SK-N-MC (cell line): ENCODE measurements around the gene DNAH10.

Experiments
- DNase-seq: peaks from one replicate; pipeline ENCODE4 v3.0.0-alpha.2; 2011; ENCODE audit warnings: low read depth, low spot score
- H3K27ac ChIP-seq: fragments of 200-600 bp; sonication (generic); 2 replicates; pipeline ENCODE4 v1.5.1; 2016; ENCODE audit warnings: mixed run types
- H3K36me3 ChIP-seq: fragments of 200-600 bp; sonication (generic); 2 replicates; pipeline ENCODE4 v1.6.1; 2017; ENCODE audit warnings: antibody characterized with exemption, low read length, mixed read lengths; ENCODE audit not compliant: insufficient read depth
- H3K4me3 ChIP-seq: fragments of 200-600 bp; sonication (generic); 2 replicates; pipeline ENCODE4 v1.5.1; 2016
- H3K9ac ChIP-seq: fragments of 200-600 bp; sonication (generic); 2 replicates; pipeline ENCODE4 v1.8.0; 2017; ENCODE audit warnings: mixed run types, mixed read lengths; ENCODE audit not compliant: insufficient read length
- H3K9me3 ChIP-seq: fragments of 200-600 bp; sonication (generic); 2 replicates; pipeline ENCODE4 v1.6.1; 2017; ENCODE audit warnings: low read depth, mild to moderate bottlenecking, antibody characterized with exemption, low read length, moderate library complexity, mixed read lengths
- EZH2 ChIP-seq: fragments of 200-600 bp; sonication (generic); IDR thresholded peaks from one replicate; pipeline ENCODE4 v1.6.1; 2017; ENCODE audit warnings: antibody characterized with exemption
- FOXP2 ChIP-seq: optimal IDR thresholded peaks from 2 replicates; pipeline ENCODE3; 2011; ENCODE audit warnings: mild to moderate bottlenecking, moderate library complexity; ENCODE audit not compliant: insufficient read depth; ENCODE audit errors: extremely low read length, control extremely low read depth
- POLR2AphosphoS5 ChIP-seq: IDR thresholded peaks from 2 replicates; pipeline ENCODE4 v1.6.1; 2012; ENCODE audit warnings: mild to moderate bottlenecking, low read depth, low read length, borderline replicate concordance

Gene DNAH10

GRCh38 chr12:123934016-123934620 lies 172.0 kb downstream of the DNAH10 start:
- H3K9me3 ChIP-seq, result no peaks in the 10 kb centered on the region
- DNase-seq, result no peak
- H3K9ac ChIP-seq, result no peak overlapping the region
- TF ChIP-seq POLR2AphosphoS5 (no peak), EZH2 (no peak), FOXP2 (no peak)
- no peak overlapping the region for H3K27ac ChIP-seq
- H3K4me3 ChIP-seq, result no peak overlapping the region
- no peaks in the 10 kb centered on the region for H3K36me3 ChIP-seq

- DNase-seq, result no peak
- no peak for TF ChIP-seq POLR2AphosphoS5
- no peak for TF ChIP-seq FOXP2
- Histone ChIP-seq H3K4me3 (no peak overlapping the region), H3K27ac (no peak overlapping the region), H3K9ac (no peak overlapping the region), H3K36me3 (no peaks in the 10 kb centered on the region), H3K9me3 (no peaks in the 10 kb centered on the region)
Observed at GRCh38 chr12:123934829-123935228, 172.7 kb downstream of the DNAH10 start.

DNA sequence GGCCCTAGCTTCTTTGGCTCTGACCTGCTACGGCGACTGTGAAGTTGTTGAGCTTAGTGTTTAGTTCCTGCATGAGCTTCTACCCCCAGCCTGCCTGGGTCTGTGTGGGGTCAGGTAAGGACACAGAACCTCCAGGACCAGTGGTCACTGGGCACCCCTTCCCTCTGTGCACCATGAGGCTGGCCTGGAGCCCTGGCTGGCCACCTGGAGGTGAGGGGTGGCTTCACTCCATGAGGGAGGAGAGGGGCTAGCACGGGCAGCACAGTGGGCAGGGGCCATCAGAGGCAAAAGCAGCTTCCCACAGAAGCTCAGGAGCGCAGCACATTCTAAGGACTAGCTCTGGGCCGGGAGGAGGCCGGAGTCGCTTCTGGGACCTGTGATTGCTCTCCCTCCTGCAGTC lies 173.9 kb downstream of the DNAH10 start:
- DNase-seq, result no peak

DNA sequence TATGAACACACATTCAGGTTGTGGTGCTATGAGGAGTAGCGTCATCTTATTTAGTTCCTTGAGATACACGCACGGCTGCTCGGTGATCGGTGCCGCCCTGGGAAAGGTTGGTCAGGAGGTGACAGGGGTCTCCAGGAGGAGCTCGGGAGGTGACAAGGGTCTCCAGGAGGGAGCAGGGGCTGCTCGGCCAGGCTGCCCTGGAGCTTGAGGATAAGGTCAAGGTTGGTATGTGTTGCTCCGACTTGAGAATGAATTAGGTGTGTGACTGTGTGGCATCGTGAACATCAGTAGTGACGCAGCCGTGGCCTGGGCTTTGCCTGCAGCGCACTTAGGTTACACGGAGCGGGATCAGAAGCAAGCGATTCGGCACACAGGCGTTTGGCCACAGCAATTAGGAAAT lies 174.4 kb downstream of the DNAH10 start:
- DNase-seq, result no peak
- Histone ChIP-seq H3K27ac (no peak overlapping the region), H3K36me3 (no peaks in the 10 kb centered on the region; the same call in 1 of the 2 replicates), H3K9me3 (no peaks in the 10 kb centered on the region), H3K9ac (no peak overlapping the region), H3K4me3 (no peak overlapping the region)
- no peak for TF ChIP-seq FOXP2

More for the DNA sequence above, 173.9 kb downstream of the DNAH10 start:
- TF ChIP-seq POLR2AphosphoS5, result no peak
- no peak for TF ChIP-seq EZH2
- TF ChIP-seq FOXP2, result no peak
- H3K9ac ChIP-seq, result no peak overlapping the region
- no peak overlapping the region for H3K4me3 ChIP-seq
- H3K36me3 ChIP-seq, result no peaks in the 10 kb centered on the region
- H3K27ac ChIP-seq, result no peak overlapping the region
- H3K9me3 ChIP-seq, result no peaks in the 10 kb centered on the region

- peaks cover 6% of the 10 kb centered on the region; the same call in 1 of the 2 replicates for H3K36me3 ChIP-seq
- no peak overlapping the region for H3K4me3 ChIP-seq
- no peak for DNase-seq
- no peak for TF ChIP-seq EZH2
- no peak for TF ChIP-seq FOXP2
- TF ChIP-seq POLR2AphosphoS5, result no peak
- no peaks in the 10 kb centered on the region for H3K9me3 ChIP-seq
- H3K9ac ChIP-seq, result no peak overlapping the region
- H3K27ac ChIP-seq, result no peak overlapping the region
Observed at GRCh38 chr12:123936956-123937706, 175.0 kb downstream of the DNAH10 start.

DNA sequence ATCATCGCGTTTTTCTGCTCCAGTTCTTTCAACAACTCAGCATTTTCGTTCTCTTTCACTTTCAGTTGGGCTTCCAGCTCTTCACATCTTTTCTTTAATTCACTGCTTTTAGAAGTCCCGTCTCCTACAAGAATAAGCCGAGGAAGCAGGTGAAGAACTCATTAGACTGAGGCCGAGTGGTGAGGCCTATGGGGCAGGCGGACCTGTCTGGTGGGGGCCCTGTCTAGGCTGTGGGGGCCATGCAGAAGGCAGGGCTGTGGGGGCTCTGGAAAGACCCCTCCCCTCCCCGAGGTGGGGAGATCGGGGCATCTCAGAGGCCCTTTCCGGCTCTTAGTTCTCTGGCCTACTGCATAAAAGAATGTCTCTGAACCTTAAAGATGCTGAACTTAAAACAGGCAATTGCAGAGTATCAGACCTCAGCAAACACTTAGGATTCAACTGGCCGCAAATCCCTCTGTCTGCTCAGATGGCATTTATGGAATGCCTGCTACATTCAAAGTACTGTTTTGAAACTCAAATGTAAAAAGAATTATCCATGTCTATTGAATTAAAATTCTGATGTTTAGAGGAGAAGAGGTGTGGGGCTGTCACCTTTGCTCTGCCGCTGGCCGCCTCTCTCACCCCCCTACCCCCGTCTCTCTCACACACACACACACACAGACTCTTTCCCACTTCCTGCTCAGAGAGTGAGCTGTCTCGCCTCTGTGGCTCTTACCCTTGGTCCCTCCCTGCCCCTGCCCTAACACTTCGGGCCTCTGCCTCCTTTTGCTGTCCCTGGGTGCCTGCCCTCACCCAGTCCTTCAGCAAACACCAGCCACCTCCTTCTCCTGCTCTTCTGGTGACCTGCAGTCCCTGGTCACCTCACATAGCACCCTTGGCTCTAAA lies 175.8 kb downstream of the DNAH10 start:
- H3K36me3 ChIP-seq, result peaks cover 13% of the 10 kb centered on the region; the same call in 1 of the 2 replicates
- no peaks in the 10 kb centered on the region for H3K9me3 ChIP-seq
- H3K9ac ChIP-seq, result no peak overlapping the region
- TF ChIP-seq POLR2AphosphoS5, result no peak
- TF ChIP-seq FOXP2, result no peak
- no peak for TF ChIP-seq EZH2
- no peak for DNase-seq
- H3K27ac ChIP-seq, result no peak overlapping the region
- H3K4me3 ChIP-seq, result no peak overlapping the region

DNA sequence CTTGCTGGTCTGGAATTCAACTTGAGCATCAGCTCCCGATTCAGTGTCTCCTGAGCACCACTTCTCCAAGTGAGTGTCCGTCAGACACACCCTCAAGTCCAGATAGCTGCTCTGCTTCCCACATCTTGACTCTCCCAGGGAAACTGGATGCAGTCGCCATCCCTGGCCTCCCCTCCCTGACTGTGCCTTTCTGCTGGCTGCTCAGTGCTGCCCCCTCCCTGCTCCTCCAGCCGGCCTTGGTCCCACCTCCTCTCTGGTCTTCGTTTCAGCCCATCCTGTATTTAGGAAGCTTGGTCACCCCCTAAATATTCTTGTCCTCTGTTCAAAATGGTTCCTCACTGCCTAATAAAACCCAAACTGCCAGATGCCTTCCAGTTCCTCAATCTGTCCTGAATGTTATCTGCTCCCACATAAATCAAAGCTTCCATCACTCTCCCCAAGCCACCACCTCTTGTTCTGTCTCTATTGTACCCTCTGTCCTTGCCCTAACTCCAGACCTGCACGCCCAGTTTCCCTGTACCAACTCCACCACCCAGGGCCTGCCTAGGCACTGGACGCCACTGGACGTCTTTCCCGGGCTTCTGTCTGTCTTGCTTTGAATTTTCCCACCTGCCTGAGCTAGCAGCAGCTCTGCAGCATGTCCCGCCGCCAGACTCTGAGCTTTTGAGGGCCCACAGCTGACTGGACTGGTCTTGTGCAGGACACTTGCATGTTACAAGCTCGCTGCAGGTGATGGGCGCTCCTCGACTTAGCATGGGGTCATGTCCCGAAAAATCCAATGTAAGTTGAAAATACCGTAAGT lies 176.8 kb downstream of the DNAH10 start:
- Histone ChIP-seq H3K4me3 (no peak overlapping the region), H3K27ac (no peak overlapping the region), H3K36me3 (peaks cover 13% of the 10 kb centered on the region; the same call in 1 of the 2 replicates), H3K9me3 (no peaks in the 10 kb centered on the region), H3K9ac (no peak overlapping the region)
- DNase-seq, result no peak
- TF ChIP-seq FOXP2 (no peak), POLR2AphosphoS5 (no peak), EZH2 (no peak)
